ENCODE data around the gene EFNA2. TPM values are rescaled to one million over a fixed set of nuclear protein-coding genes. Genes with fewer than 3 reads are reported as not detected.
A peak's percentile ranks its signal among the peaks of the same experiment; 100 is the strongest.

EFNA2 gene
- total RNA-seq, 3 donors from 2014 or later (not counting 1 experiment from before 2014, with no cell fraction given), result not detected

DNA sequence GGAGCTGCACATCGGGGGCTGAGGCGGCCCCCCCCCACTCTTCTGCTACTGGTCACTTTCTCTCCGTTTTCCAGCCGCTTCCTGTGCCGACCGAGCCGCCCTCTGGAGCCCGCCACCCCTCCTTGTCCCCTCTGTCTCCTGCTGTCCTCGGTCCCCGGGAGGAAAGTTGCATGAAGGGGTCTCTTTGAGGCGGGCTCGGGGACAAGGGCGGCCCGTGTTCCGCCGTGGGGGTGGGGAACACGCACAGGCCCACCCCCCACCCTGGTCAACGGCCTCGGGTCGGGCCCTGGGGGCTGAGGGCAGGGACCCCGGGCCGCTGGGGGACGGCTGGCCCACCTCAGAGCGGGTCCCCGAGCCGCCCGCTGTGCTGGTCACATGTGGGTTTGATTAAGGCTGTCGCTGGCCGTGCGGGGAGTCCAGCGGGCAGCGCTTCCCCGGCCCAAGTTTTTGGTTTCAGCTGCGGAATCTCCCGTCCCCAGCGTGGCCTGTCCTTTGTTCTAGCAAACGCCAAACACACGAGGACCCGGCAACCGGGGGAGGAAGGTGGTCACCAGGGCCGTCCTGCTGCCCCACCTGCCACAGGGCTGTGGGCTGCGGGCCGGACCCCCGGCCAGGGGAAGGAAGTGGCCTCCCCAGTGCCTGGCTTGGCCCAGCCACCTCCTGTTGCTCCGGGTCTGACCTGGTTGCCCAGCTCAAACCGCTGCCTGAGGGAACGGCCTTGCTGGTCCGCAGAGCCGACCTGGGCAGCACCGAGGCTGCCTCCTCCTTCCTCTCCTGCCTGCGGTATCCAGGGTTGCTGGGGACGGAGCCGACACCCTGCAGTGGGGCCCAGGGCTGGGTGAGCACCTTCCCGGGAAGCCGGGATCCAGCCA is 1.9 kb downstream of the EFNA2 start:
- Mint-ChIP-seq H3K4me1 (peaks cover 0 to 9% of the 10 kb centered on the region in 2 donors), H3K36me3 (no peaks in the 10 kb centered on the region), H3K9me3 (no peaks in the 10 kb centered on the region), H3K27me3 (ENCODE audit: low read depth in 2 of 2) (peaks cover 12 to 32% of the 10 kb centered on the region in 2 donors), H3K4me3 (peak overlapping the region; percentile 31), H3K27ac (no peak overlapping the region)
- no peak for DNase-seq
- no peak overlapping the region for H3K4me3 ChIP-seq (ENCODE audit: low read length)
- TF ChIP-seq, protein P1, sequence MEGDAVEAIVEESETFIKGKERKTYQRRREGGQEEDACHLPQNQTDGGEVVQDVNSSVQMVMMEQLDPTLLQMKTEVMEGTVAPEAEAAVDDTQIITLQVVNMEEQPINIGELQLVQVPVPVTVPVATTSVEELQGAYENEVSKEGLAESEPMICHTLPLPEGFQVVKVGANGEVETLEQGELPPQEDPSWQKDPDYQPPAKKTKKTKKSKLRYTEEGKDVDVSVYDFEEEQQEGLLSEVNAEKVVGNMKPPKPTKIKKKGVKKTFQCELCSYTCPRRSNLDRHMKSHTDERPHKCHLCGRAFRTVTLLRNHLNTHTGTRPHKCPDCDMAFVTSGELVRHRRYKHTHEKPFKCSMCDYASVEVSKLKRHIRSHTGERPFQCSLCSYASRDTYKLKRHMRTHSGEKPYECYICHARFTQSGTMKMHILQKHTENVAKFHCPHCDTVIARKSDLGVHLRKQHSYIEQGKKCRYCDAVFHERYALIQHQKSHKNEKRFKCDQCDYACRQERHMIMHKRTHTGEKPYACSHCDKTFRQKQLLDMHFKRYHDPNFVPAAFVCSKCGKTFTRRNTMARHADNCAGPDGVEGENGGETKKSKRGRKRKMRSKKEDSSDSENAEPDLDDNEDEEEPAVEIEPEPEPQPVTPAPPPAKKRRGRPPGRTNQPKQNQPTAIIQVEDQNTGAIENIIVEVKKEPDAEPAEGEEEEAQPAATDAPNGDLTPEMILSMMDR (IDR thresholded peaks at IDR 0.05), result no peak
- peaks cover 22% of the 10 kb centered on the region for H3K27me3 ChIP-seq (ENCODE audit: control insufficient read depth, insufficient read depth, low read length)
- H3K9me3 ChIP-seq (ENCODE audit: control insufficient read depth, insufficient read depth, low read length), result no peaks in the 10 kb centered on the region
- ATAC-seq, result peak in 1 of 3 donors; percentile 20
- no peak overlapping the region for H3K27ac ChIP-seq (ENCODE audit: low read length)
- WGBS (ENCODE audit: insufficient coverage), result 22% methylated on average over 55 of the region's 55 CpGs
- peaks cover 10% of the 10 kb centered on the region for H3K4me1 ChIP-seq (ENCODE audit: control insufficient read depth, insufficient read depth, low read length)
- intact Hi-C loops (cut with micrococcal nuclease), result no loop called here
- no peaks in the 10 kb centered on the region for H3K36me3 ChIP-seq (ENCODE audit: control insufficient read depth, insufficient read depth, low read length)

DNA sequence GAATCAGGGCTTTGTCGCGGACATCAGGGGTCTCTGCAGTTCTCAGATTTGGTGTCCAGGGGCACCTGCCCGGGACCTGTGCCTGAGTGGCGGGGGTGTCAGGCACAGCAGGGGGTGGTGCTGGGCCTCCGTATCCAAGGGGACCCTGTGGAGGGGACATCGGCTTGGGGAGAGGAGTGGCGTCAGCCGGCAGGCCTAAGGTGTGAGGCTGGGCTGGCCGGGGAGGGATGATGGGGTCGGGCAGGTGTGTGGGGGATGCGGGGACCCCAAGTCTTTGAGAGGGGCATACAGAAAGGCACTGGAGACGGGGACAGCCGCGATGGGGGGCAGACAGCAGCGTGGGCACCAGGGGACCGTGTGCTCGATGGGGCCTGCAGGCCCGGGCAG is 2.5 kb downstream of the EFNA2 start:
- H3K27ac Mint-ChIP-seq, result no peak overlapping the region

DNA sequence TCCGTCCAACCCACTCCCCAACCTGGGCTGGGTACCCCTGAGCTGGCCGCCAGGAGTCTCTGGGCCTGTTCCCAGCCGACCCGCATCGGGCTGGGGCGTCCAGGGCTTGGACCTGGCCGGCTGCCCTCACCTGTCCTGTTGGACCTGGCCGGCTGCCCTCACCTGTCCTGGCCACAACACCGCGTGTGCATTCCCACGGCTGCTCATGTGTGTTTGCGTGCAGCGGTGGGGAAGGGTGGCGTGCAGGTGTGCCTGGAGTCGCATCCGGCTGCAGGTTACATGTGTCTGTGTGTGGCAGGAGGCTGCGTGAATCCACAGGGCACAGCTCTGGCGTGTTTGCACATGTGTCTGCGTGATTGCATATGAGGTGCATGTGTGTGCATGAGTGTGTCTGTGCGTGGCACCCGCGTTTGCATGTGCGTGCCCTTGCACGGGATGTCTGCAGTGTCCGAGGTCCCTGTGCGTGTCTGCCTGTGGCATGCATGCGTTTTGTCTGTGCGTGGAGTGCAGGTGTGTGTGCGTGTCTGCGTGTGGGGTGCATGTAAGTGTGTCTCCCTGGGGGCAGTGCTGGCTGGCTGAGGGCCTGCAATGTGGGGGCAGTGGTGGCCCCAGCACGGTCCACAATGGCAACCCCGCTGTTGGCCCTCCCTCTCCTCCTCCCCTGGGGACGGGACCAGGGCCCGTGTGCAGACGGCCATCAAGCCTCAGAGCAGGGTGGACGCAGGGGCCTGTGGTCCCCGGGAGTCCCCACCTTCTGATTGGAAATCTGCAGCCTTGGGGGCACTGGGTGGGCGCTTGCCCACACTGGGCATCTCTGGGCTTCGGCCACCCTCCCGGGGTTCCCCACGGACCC is 3.4 kb downstream of the EFNA2 start:
- intact Hi-C loops (cut with micrococcal nuclease), result no loop called here
- no peak for DNase-seq
- H3K27me3 Mint-ChIP-seq (ENCODE audit: low read depth in 2 of 2), result peaks cover 10 to 32% of the 10 kb centered on the region in 2 donors

More for the DNA sequence above, 2.5 kb downstream of the EFNA2 start:
- no peak overlapping the region for H3K27ac ChIP-seq (ENCODE audit: low read length)
- Mint-ChIP-seq H3K4me3 (peak overlapping the region; percentile 31), H3K4me1 (peaks cover 0 to 9% of the 10 kb centered on the region in 2 donors), H3K36me3 (no peaks in the 10 kb centered on the region), H3K9me3 (no peaks in the 10 kb centered on the region), H3K27me3 (ENCODE audit: low read depth in 2 of 2) (peaks cover 12 to 33% of the 10 kb centered on the region in 2 donors)
- 87% methylated on average over 18 of the region's 18 CpGs for WGBS (ENCODE audit: insufficient coverage)
- peaks cover 22% of the 10 kb centered on the region for H3K27me3 ChIP-seq (ENCODE audit: control insufficient read depth, insufficient read depth, low read length)
- H3K4me1 ChIP-seq (ENCODE audit: control insufficient read depth, insufficient read depth, low read length), result peaks cover 10% of the 10 kb centered on the region
- intact Hi-C loops (cut with micrococcal nuclease), result no loop called here
- ATAC-seq, result no peak
- H3K36me3 ChIP-seq (ENCODE audit: control insufficient read depth, insufficient read depth, low read length), result no peaks in the 10 kb centered on the region
- H3K9me3 ChIP-seq (ENCODE audit: control insufficient read depth, insufficient read depth, low read length), result no peaks in the 10 kb centered on the region
- no peak overlapping the region for H3K4me3 ChIP-seq (ENCODE audit: low read length)
- TF ChIP-seq, protein P1 (IDR thresholded peaks at IDR 0.05), result no peak
- no peak for DNase-seq

More for the DNA sequence above, 3.4 kb downstream of the EFNA2 start:
- Histone ChIP-seq H3K27me3 (ENCODE audit: control insufficient read depth, insufficient read depth, low read length) (peaks cover 24% of the 10 kb centered on the region), H3K9me3 (ENCODE audit: control insufficient read depth, insufficient read depth, low read length) (no peaks in the 10 kb centered on the region), H3K4me1 (ENCODE audit: control insufficient read depth, insufficient read depth, low read length) (peaks cover 10% of the 10 kb centered on the region), H3K4me3 (ENCODE audit: low read length) (no peak overlapping the region), H3K27ac (ENCODE audit: low read length) (no peak overlapping the region), H3K36me3 (ENCODE audit: control insufficient read depth, insufficient read depth, low read length) (no peaks in the 10 kb centered on the region)
- TF ChIP-seq, protein P1 (IDR thresholded peaks at IDR 0.05), result no peak
- no peak overlapping the region for H3K27ac Mint-ChIP-seq
- no peaks in the 10 kb centered on the region for H3K9me3 Mint-ChIP-seq
- no peaks in the 10 kb centered on the region for H3K36me3 Mint-ChIP-seq
- no peak for ATAC-seq
- H3K4me1 Mint-ChIP-seq, result peaks cover 0 to 8% of the 10 kb centered on the region in 2 donors
- H3K4me3 Mint-ChIP-seq, result no peak overlapping the region
- 88% methylated on average over 41 of the region's 41 CpGs for WGBS (ENCODE audit: insufficient coverage)

Measured in natural killer cell (primary cell).